HG03039 (cell line): ENCODE measurements around the gene IL5RA.

ENCODE experiments used
- ATAC-seq: cut with Tn5 transposase; IDR thresholded peaks from one replicate; pipeline ENCODE4 v1.9.1; 2021; ENCODE audit warnings: mild to moderate bottlenecking, moderate library complexity; ENCODE audit not compliant: unreplicated experiment

IL5RA gene

DNA sequence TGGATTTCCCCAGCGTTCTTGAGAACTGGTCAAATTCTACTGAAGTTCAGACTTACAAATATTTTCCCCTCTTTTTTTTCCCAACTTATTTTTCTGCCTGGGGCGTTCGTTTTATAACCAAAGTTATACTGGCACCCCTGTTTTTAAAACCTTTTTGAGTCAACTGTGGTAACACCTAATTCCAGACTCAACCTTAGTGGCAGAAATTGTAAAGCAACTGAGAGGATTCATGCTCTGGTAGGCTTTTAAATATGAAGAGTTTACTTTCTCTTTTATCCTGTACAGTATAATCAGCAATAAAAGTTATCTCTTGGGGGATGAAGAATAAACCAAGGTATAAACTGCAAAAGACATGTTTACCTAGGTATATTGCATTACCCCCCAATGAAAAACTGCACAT is 2.3 kb downstream of the IL5RA start:
- ATAC-seq, result no peak

DNA sequence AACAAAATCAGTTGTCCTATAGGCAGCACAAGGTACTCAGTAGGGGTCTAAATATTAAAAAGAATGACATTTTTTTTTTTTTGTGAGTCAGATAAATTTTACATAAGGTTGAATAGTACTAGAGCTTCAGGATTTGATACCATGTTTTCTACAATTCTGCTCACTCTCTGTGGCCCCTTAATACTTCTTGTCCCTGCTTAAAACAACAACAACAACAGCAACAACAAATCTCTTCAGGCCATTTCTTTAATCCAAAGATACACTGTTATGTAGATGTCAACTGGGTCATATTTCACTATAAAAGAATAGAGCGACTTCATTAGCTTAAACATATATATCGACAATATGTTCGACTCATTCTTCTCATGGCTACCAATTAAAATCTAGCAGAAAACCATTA is 3.0 kb downstream of the IL5RA start:
- ATAC-seq, result no peak

DNA sequence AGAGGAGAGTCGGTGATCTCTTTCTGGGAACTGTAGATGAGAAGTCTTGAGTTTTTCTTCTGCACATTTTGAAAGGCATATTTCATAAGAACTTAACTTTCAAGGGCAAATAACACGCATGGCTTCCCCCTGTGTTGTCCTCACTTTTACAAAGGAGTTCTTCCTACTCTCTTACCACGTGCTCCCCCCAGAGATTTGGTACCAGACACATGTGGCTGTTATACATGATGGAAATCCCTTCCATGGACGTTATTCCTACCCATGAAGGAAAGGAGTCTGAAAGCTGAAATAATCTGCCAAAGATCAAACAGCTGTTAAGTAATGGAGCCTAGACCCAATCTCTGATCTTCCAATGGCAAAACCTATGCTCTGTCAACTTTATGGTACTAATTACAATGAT is 4.4 kb downstream of the IL5RA start:
- ATAC-seq, result no peak

DNA sequence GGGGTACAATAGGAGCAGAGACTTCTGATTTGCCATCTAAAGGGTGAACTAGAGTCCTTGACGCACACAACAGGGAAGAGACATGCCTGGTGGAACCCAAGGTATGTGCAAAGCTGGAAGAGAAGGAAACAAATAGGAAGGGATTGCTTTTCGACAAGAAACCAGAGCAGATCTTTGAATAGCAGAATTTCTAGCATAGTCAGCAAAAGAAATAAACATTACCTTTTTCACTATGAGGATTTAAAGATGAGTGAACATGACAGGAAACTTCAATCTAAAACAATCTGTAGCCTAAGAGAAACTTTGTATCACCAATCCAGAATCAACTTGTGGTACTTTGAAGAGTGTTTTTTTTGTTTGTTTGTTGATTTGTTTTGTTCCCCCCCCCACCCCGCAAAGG is 4.9 kb downstream of the IL5RA start:
- no peak for ATAC-seq

DNA sequence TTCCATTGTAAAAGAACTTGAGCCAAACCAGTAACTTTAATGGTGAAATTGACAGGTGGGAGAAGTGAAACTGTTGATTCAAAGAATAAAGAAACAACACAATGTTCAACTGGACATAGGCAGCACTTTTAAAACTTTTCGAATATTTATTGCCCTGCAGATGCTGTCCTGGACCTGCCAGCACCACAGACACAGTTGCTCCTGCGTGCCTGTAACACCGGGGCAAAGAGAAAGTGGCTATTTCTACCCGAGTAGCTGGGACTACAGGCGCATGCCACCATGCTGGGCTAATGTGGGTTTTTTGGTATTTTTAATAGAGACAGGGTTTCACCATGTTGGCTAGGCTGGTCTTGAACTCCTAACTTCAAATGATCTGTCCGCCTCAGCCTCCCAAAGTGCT is 7.4 kb downstream of the IL5RA start:
- ATAC-seq, result no peak

GRCh38 chr3:3101660-3102458 is 8.3 kb downstream of the IL5RA start:
- peak; percentile 44 for ATAC-seq

DNA sequence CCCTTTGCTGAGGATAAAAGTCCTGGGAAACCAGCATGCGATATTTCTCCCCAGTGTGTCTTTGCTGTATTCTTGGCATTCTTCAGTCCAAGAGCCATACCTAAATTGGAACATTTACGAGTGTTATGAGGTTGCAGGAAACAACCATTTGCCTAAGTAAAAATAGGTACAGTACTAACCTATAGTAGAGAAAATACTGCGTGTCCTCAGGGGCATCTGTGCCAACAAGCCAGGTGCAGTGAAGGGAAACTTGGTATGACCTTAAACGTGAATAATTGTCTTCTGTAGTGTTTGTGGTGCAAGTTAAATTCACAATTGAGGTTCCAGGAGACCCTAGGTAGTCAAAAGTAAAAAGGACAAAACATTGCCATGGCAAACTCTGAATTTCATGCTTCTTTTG is 12.2 kb downstream of the IL5RA start:
- ATAC-seq, result no peak

GRCh38 chr3:3089017-3089416 is 21.2 kb downstream of the IL5RA start:
- ATAC-seq, result peak; percentile 96

DNA sequence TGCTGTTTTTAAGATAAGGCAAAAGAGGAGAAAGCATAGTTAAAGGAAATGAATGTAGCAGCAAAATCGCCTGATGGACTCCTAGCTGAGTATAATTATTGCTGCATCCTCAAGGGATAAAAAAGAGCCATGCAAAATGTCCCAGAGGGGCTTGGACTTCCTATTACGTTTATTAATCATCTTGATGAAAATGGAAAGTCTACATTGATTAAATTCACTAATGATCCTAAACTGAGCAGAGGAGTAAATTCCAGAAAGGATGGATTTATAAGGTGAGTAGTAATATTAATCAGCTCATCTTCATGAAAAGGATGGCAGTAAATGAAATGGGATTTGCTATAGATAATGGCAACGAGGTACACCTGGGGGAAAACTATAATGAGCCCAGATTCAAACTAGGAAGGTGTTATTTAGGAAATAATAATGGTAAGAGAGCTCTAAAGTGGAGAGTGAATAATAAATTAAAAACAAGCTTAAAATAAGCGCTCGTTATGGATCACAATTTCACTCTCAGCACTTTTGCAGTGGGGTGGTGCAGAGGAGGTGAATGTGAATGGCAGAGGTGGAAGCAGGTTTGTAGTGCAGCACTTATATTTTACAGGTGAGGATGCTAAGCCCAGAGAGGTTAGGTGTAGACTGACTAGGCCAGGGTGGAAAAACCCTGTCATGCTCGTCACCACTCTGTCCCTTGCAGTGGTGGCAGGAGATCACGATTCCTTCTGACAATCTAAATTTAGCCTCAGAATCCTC is 22.3 kb downstream of the IL5RA start:
- no peak for ATAC-seq

GRCh38 chr3:3087279-3087678 is 22.9 kb downstream of the IL5RA start:
- no peak for ATAC-seq

DNA sequence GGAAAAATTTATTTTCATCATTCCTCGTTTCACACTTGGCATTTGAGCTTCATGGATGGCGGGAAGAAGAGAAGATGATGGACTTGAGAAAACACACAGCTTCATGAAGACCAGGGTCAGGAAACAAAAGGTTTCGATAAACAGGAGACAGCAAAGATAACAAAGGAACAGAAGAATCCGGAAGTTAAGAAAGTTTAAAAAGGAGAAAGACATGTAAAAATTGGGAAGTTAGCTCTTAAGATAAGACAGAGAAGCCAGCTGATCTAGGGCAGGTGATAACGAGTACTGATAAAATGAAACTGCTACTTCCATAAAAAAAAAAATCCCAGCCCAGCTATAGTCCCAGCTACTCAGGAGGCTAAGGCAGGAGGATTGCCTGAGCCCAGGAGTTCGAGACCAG is 23.9 kb downstream of the IL5RA start:
- no peak for ATAC-seq

GRCh38 chr3:3085782-3086181 is 24.4 kb downstream of the IL5RA start:
- no peak for ATAC-seq

- no peak for ATAC-seq
Observed at GRCh38 chr3:3084890-3085289, 25.3 kb downstream of the IL5RA start.

- peak; percentile 73 for ATAC-seq
Observed at GRCh38 chr3:3082234-3082924, 27.8 kb downstream of the IL5RA start.

- peak; percentile 49 for ATAC-seq
Observed at GRCh38 chr3:3081381-3082233, 28.6 kb downstream of the IL5RA start.

DNA sequence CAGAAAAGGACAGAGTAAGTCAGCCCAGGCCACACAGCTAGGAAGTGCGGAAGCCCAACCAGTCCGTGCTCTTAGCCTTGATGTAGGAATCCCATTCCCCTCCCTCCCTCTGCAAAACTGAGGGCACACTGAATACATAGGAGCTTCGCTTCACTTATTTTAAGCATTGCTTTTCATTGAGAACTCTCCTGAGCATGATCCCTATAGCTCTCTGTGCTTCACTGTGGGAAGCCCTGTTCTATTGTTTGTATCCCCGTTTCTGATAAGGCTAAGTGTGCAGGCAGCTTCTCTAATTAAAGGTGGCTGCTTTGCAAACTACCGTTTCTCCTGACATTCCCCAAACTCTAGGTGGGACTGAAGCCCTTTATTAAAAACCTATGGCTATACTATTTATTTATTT is 29.9 kb downstream of the IL5RA start:
- no peak for ATAC-seq

GRCh38 chr3:3074551-3075257 is 35.5 kb downstream of the IL5RA start:
- no peak for ATAC-seq

DNA sequence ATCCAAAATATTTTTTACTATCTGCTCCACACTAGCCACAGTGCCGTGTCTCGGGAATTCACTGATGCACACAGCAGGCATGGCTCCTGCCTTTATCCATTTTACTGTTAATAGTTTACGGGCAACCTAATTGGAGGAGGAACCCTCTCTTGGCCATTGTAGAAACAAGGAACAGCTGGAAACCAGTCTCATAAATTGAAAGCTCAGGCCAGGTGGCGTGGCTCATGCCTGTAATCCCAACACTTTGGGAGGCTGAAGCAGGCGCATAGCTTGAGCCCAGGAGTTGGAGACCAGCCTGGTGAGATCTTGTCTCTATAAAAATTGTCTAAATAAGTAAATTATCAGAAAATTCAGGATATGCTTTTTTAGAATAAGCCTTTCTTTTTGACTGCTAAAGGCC is 39.0 kb downstream of the IL5RA start:
- ATAC-seq, result no peak

DNA sequence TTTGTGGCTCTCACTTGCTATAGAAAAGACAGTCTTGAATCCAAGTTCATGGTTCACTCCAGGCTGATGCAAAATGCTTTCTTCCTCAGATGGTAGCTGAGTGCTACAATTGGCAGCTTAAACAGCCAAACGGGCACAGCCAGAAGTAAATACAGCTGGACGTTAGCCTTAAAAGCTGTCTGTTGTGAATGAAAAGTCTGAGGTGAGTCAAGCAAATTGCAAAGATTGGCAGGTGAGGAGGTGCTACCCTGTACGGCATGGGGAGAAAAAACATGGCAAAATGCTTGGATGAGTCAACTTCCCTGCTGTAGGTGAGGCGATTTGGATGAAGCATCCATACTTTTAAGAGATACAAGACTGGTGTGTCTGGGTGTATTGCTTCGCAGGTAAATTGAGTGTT is 40.5 kb downstream of the IL5RA start:
- ATAC-seq, result no peak

- ATAC-seq, result no peak
Observed at GRCh38 chr3:3068358-3068881, 41.8 kb downstream of the IL5RA start.
